ENCODE results near the gene ZNRD2. TPM values are rescaled to one million over a fixed set of nuclear protein-coding genes. Genes with fewer than 3 reads are reported as not detected.

ZNRD2 gene
- total and polyA plus RNA-seq, 2 donors from 2014 or later: 32.0 to 60.4 TPM

GRCh38 chr11:65621460-65621859 is 51.2 kb downstream of the ZNRD2 start:
- Histone ChIP-seq H3K36me3 (ENCODE audit: control insufficient read depth in 2 of 3, insufficient read depth in 3 of 3, low read length in 3 of 3) (peaks cover 2 to 13% (median 12%) of the 10 kb centered on the region in 3 donors), H3K9me3 (ENCODE audit: control insufficient read depth in 2 of 3, insufficient read depth in 1 of 3, low read length in 3 of 3) (no peaks in the 10 kb centered on the region), H3K9ac (ENCODE audit: low read length in 3 of 3) (no peak overlapping the region), H3K4me1 (ENCODE audit: control insufficient read depth in 2 of 3, insufficient read depth in 2 of 3, low read depth in 1 of 3, low read length in 3 of 3) (peaks cover 0 to 11% (median 0%) of the 10 kb centered on the region in 3 donors), H3K27ac (ENCODE audit: low read depth in 2 of 2, low read length in 2 of 2) (no peak overlapping the region), H3K4me3 (ENCODE audit: low read length in 3 of 3) (no peak overlapping the region), H3K27me3 (ENCODE audit: control insufficient read depth, insufficient read depth, low read length) (no peaks in the 10 kb centered on the region)
- no peak for TF ChIP-seq CTCF (IDR thresholded peaks at IDR 0.05; ENCODE audit: borderline replicate concordance, extremely low read depth, insufficient read depth)
- DNase-seq: no peak
- intact Hi-C loops (cut with DNase I): no loop called here
- no peak for FAIRE-seq

Other genes with a start within 250 kb of the ZNRD2 start
- 58.5 TPM for gene DPF2, start 236.6 kb upstream of the ZNRD2 start, total RNA-seq
- gene DPF2, start 236.6 kb upstream of the ZNRD2 start, polyA plus RNA-seq (ENCODE audit: insufficient read depth, low read depth, low replicate concordance): 25.9 TPM
- gene TIGD3, start 215.7 kb upstream of the ZNRD2 start, total RNA-seq: 0.19 TPM
- 0.95 TPM for gene TIGD3, start 215.7 kb upstream of the ZNRD2 start, polyA plus RNA-seq (ENCODE audit: insufficient read depth, low read depth, low replicate concordance)
- gene SLC25A45, start 187.8 kb upstream of the ZNRD2 start, total RNA-seq: 14.7 TPM
- gene SLC25A45, start 187.8 kb upstream of the ZNRD2 start, polyA plus RNA-seq (ENCODE audit: insufficient read depth, low read depth, low replicate concordance): 4.1 TPM
- gene FRMD8, start 183.8 kb upstream of the ZNRD2 start, total RNA-seq: 41.3 TPM
- 9.4 TPM for gene FRMD8, start 183.8 kb upstream of the ZNRD2 start, polyA plus RNA-seq (ENCODE audit: insufficient read depth, low read depth, low replicate concordance)
- gene NEAT1, start 147.7 kb upstream of the ZNRD2 start, total RNA-seq: 1,006 TPM
- 595 TPM for gene NEAT1, start 147.7 kb upstream of the ZNRD2 start, polyA plus RNA-seq (ENCODE audit: insufficient read depth, low read depth, low replicate concordance)
- 15,262 TPM for gene MALAT1, start 71.4 kb upstream of the ZNRD2 start, total RNA-seq
- gene MALAT1, start 71.4 kb upstream of the ZNRD2 start, polyA plus RNA-seq (ENCODE audit: insufficient read depth, low read depth, low replicate concordance): 219 TPM
- 72.2 TPM for gene SCYL1, start 45.4 kb upstream of the ZNRD2 start, total RNA-seq
- gene SCYL1, start 45.4 kb upstream of the ZNRD2 start, polyA plus RNA-seq (ENCODE audit: insufficient read depth, low read depth, low replicate concordance): 78.9 TPM
- 165 TPM for gene LTBP3, start 12.1 kb upstream of the ZNRD2 start, total RNA-seq
- 61.6 TPM for gene LTBP3, start 12.1 kb upstream of the ZNRD2 start, polyA plus RNA-seq (ENCODE audit: insufficient read depth, low read depth, low replicate concordance)
- gene FAM89B, start 2.1 kb downstream of the ZNRD2 start, total RNA-seq: 36.7 TPM
- 33.5 TPM for gene FAM89B, start 2.1 kb downstream of the ZNRD2 start, polyA plus RNA-seq (ENCODE audit: insufficient read depth, low read depth, low replicate concordance)
- gene EHBP1L1, start 5.6 kb downstream of the ZNRD2 start, total RNA-seq: 95.4 TPM
- gene EHBP1L1, start 5.6 kb downstream of the ZNRD2 start, polyA plus RNA-seq (ENCODE audit: insufficient read depth, low read depth, low replicate concordance): 20.5 TPM
- gene KCNK7, start 25.3 kb downstream of the ZNRD2 start, total RNA-seq: 0.25 TPM
- not detected for gene KCNK7, start 25.3 kb downstream of the ZNRD2 start, polyA plus RNA-seq (ENCODE audit: insufficient read depth, low read depth, low replicate concordance)
- 89.1 TPM for gene MAP3K11, start 43.7 kb downstream of the ZNRD2 start, total RNA-seq
- gene MAP3K11, start 43.7 kb downstream of the ZNRD2 start, polyA plus RNA-seq (ENCODE audit: insufficient read depth, low read depth, low replicate concordance): 55.7 TPM
- 44.4 TPM for gene PCNX3, start 45.3 kb downstream of the ZNRD2 start, total RNA-seq
- 13.6 TPM for gene PCNX3, start 45.3 kb downstream of the ZNRD2 start, polyA plus RNA-seq (ENCODE audit: insufficient read depth, low read depth, low replicate concordance)
- gene SIPA1, start 67.6 kb downstream of the ZNRD2 start, total RNA-seq: 71.0 TPM
- 46.4 TPM for gene SIPA1, start 67.6 kb downstream of the ZNRD2 start, polyA plus RNA-seq (ENCODE audit: insufficient read depth, low read depth, low replicate concordance)
- gene RELA, start 92.4 kb downstream of the ZNRD2 start, total RNA-seq: 81.6 TPM
- gene RELA, start 92.4 kb downstream of the ZNRD2 start, polyA plus RNA-seq (ENCODE audit: insufficient read depth, low read depth, low replicate concordance): 34.8 TPM
- gene KAT5, start 141.8 kb downstream of the ZNRD2 start, total RNA-seq: 74.7 TPM
- gene KAT5, start 141.8 kb downstream of the ZNRD2 start, polyA plus RNA-seq (ENCODE audit: insufficient read depth, low read depth, low replicate concordance): 68.4 TPM
- gene RNASEH2C, start 150.3 kb downstream of the ZNRD2 start, total RNA-seq: 43.7 TPM
- 129 TPM for gene RNASEH2C, start 150.3 kb downstream of the ZNRD2 start, polyA plus RNA-seq (ENCODE audit: insufficient read depth, low read depth, low replicate concordance)
- gene AP5B1, start 210.5 kb downstream of the ZNRD2 start, total RNA-seq: 18.3 TPM
- 6.3 TPM for gene AP5B1, start 210.5 kb downstream of the ZNRD2 start, polyA plus RNA-seq (ENCODE audit: insufficient read depth, low read depth, low replicate concordance)
- gene OVOL1, start 216.6 kb downstream of the ZNRD2 start, total RNA-seq: 6.6 TPM
- 6.7 TPM for gene OVOL1, start 216.6 kb downstream of the ZNRD2 start, polyA plus RNA-seq (ENCODE audit: insufficient read depth, low read depth, low replicate concordance)